Measurements from ENCODE around the gene SMPD1.

- TF ChIP-seq CBX1 (IDR thresholded peaks at IDR 0.05; ENCODE audit: low read depth) (no peak), ZNF431 (CRISPR knock-in tag; IDR thresholded peaks at IDR 0.05) (no peak)
Observed at GRCh38 chr11:6413791-6414201, 23.5 kb downstream of the SMPD1 start.

All from K562 (cell line).